ENCODE data around the gene GIPC1. TPM values are rescaled to one million over a fixed set of nuclear protein-coding genes. Genes with fewer than 3 reads are reported as not detected.
"Not testable (repeated sequence)": the region's sequence is repeated elsewhere in the genome, so short reads cannot be mapped to it uniquely, and the experiment has no call there.

Gene GIPC1
- total RNA-seq, 4 donors from 2014 or later: 135 to 217 (median 164) TPM

- 71 to 88% methylated on average over 17 to 21 of the region's 21 CpGs for WGBS, 2 donors
- intact Hi-C loops (cut with DNase I; ENCODE audit: low total_unique reads): no loop called here
- no peak for DNase-seq (ENCODE audit: low spot score in 2 of 2)
- H3K4me3 ChIP-seq (ENCODE audit: low read depth, poor library complexity, severe bottlenecking): no peak overlapping the region
- TF ChIP-seq POLR2A (IDR thresholded peaks at IDR 0.05) (no peak), CTCF (IDR thresholded peaks at IDR 0.05) (no peak)
Measured at GRCh38 chr19:14463747-14464146, 32.2 kb downstream of the GIPC1 start.

GRCh38 chr19:14462401-14462800, 33.5 kb downstream of the GIPC1 start:
- intact Hi-C loops (cut with DNase I; ENCODE audit: low total_unique reads); DNase-seq (ENCODE audit: low spot score in 2 of 2); H3K4me3 ChIP-seq (ENCODE audit: low read depth, poor library complexity, severe bottlenecking): not testable (repeated sequence)
- 94% methylated on average over 7 of the region's 7 CpGs for WGBS, 2 donors

GRCh38 chr19:14460935-14461334, 35.0 kb downstream of the GIPC1 start:
- TF ChIP-seq POLR2A (IDR thresholded peaks at IDR 0.05): no peak
- intact Hi-C loops (cut with DNase I; ENCODE audit: low total_unique reads): no loop called here

GRCh38 chr19:14459703-14460102, 36.2 kb downstream of the GIPC1 start:
- DNase-seq (ENCODE audit: low spot score in 2 of 2): no peak
- WGBS, 2 donors: 78 to 86% methylated on average over 5 of the region's 5 CpGs
- H3K4me3 ChIP-seq (ENCODE audit: low read depth, poor library complexity, severe bottlenecking): no peak overlapping the region
- intact Hi-C loops (cut with DNase I; ENCODE audit: low total_unique reads): no loop called here
- TF ChIP-seq POLR2A (IDR thresholded peaks at IDR 0.05) (no peak), CTCF (IDR thresholded peaks at IDR 0.05) (no peak)

More at GRCh38 chr19:14460935-14461334, 35.0 kb downstream of the GIPC1 start:
- no peak for DNase-seq (ENCODE audit: low spot score in 2 of 2)
- H3K4me3 ChIP-seq (ENCODE audit: low read depth, poor library complexity, severe bottlenecking): no peak overlapping the region
- 91 to 97% methylated on average over 2 of the region's 2 CpGs for WGBS, 2 donors

GRCh38 chr19:14452303-14452702, 43.6 kb downstream of the GIPC1 start:
- 95 to 96% methylated on average over 3 of the region's 3 CpGs for WGBS, 2 donors

GRCh38 chr19:14450876-14451275, 45.1 kb downstream of the GIPC1 start:
- no peak overlapping the region for H3K4me3 ChIP-seq (ENCODE audit: low read depth, poor library complexity, severe bottlenecking)
- TF ChIP-seq POLR2A (IDR thresholded peaks at IDR 0.05): no peak
- TF ChIP-seq CTCF (IDR thresholded peaks at IDR 0.05): no peak
- WGBS, 2 donors: 99% methylated on average over 15 to 19 of the region's 19 CpGs
- intact Hi-C loops (cut with DNase I; ENCODE audit: low total_unique reads): no loop called here
- no peak for DNase-seq (ENCODE audit: low spot score in 2 of 2)

More at GRCh38 chr19:14452303-14452702, 43.6 kb downstream of the GIPC1 start:
- intact Hi-C loops (cut with DNase I; ENCODE audit: low total_unique reads); DNase-seq (ENCODE audit: low spot score in 2 of 2); H3K4me3 ChIP-seq (ENCODE audit: low read depth, poor library complexity, severe bottlenecking): not testable (repeated sequence)

GRCh38 chr19:14450168-14450874, 45.6 kb downstream of the GIPC1 start:
- WGBS, 2 donors: 82 to 83% methylated on average over 29 to 30 of the region's 30 CpGs
- no peak overlapping the region for H3K4me3 ChIP-seq (ENCODE audit: low read depth, poor library complexity, severe bottlenecking)
- no peak for DNase-seq (ENCODE audit: low spot score in 2 of 2)
- intact Hi-C loops (cut with DNase I; ENCODE audit: low total_unique reads): no loop called here
- TF ChIP-seq POLR2A (IDR thresholded peaks at IDR 0.05) (no peak), CTCF (IDR thresholded peaks at IDR 0.05) (no peak)

Measured in lower leg skin (tissue), 4 donors.